SK-N-MC (cell line): ENCODE results near the gene TAPBPL.

Experiments
- EZH2 ChIP-seq: fragments of 200-600 bp; sonication (generic); IDR thresholded peaks from one replicate; pipeline ENCODE4 v1.6.1; 2017; ENCODE audit warnings: antibody characterized with exemption
- FOXP2 ChIP-seq: optimal IDR thresholded peaks from 2 replicates; pipeline ENCODE3; 2011; ENCODE audit warnings: mild to moderate bottlenecking, moderate library complexity; ENCODE audit not compliant: insufficient read depth; ENCODE audit errors: extremely low read length, control extremely low read depth
- POLR2AphosphoS5 ChIP-seq: IDR thresholded peaks from 2 replicates; pipeline ENCODE4 v1.6.1; 2012; ENCODE audit warnings: mild to moderate bottlenecking, low read depth, low read length, borderline replicate concordance

DNA sequence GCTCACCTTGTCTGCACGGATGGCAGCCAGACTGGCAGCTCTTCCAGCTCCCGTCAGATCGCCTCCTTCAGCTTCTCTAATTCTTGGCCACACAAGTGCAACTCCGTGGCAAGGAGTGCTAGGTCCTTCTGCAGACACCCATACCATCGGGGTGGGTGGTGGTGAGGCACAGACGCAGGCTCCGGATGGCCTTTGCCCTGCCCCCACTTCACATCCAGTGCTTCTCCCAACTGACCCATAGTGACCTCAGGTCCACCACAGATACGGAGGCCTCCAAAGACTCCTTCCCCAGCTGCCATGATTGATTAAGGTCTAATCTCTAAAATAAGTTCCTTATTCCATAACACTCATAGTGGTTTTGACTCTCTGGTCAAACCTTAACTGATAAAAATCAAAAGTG, 27.0 kb upstream of the TAPBPL start:
- TF ChIP-seq POLR2AphosphoS5 = no peak
- no peak for TF ChIP-seq EZH2
- no peak for TF ChIP-seq FOXP2
